GM19023 (cell line): Measurements from ENCODE around the gene CHD2.
"Not testable (repeated sequence)": the region's sequence is repeated elsewhere in the genome, so short reads cannot be mapped to it uniquely, and the experiment has no call there.

Experiments used
- ATAC-seq: cut with Tn5 transposase; IDR thresholded peaks from one replicate; pipeline ENCODE4 v1.9.1; 2021; ENCODE audit warnings: mild to moderate bottlenecking, moderate library complexity; ENCODE audit not compliant: unreplicated experiment

CHD2 gene

GRCh38 chr15:93007994-93008393 is 107.9 kb downstream of the CHD2 start:
- no peak for ATAC-seq

GRCh38 chr15:93012786-93013185 is 112.7 kb downstream of the CHD2 start:
- ATAC-seq, result no peak

GRCh38 chr15:93017526-93017925 is 117.4 kb downstream of the CHD2 start:
- ATAC-seq, result no peak

DNA sequence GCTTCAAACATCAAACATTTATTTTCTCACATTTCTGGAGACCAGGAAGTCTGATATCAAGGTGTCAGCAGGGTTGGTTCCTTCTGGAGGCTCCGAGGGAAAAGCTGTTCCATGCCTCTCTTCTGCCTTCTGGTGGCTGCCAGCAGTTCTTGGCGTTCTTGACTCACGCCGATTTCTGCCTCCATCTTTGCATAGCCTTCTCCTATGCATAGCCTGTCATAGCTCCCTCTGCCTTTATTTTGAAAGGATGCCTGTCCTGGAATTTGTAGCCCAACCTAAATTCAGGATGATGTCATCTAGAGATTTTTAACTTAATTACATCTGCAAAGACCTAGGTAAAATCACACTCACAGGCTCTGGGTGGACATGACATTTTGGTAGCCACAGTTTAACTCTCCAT is 118.5 kb downstream of the CHD2 start:
- ATAC-seq, result no peak

DNA sequence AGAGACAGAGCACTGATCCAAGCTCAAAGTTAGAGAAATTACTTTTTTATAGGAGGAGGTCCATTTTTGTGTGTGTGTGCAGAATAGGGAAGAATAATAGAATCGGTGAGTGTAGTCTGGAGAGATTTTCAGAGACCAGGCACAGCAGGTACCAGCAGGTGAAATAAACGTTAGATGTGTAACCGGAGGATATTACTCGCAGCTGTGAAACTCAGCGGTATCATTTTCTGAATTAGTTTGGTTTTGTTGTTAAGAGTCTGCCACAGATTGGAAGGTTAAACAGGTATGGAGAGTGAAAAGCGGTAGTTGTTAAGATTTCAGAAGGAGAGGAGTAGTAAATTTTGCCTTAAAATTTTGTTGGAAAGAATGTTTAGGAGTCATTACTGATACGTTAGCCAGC is 119.0 kb downstream of the CHD2 start:
- no peak for ATAC-seq

DNA sequence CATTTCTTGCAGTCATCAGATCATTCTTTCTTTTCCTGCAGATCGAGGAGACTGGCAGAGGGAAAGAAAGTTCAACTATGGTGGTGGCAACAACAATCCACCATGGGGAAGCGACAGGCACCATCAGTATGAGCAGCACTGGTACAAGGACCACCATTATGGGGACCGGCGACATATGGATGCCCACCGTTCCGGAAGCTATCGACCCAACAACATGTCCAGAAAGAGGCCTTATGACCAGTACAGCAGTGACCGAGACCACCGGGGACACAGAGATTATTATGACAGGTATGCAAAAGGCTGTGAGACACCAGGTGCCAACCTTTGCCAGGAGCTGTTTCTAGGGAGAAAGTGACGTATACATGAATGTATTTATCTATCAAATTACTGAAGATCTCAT is 119.8 kb downstream of the CHD2 start:
- ATAC-seq, result no peak

DNA sequence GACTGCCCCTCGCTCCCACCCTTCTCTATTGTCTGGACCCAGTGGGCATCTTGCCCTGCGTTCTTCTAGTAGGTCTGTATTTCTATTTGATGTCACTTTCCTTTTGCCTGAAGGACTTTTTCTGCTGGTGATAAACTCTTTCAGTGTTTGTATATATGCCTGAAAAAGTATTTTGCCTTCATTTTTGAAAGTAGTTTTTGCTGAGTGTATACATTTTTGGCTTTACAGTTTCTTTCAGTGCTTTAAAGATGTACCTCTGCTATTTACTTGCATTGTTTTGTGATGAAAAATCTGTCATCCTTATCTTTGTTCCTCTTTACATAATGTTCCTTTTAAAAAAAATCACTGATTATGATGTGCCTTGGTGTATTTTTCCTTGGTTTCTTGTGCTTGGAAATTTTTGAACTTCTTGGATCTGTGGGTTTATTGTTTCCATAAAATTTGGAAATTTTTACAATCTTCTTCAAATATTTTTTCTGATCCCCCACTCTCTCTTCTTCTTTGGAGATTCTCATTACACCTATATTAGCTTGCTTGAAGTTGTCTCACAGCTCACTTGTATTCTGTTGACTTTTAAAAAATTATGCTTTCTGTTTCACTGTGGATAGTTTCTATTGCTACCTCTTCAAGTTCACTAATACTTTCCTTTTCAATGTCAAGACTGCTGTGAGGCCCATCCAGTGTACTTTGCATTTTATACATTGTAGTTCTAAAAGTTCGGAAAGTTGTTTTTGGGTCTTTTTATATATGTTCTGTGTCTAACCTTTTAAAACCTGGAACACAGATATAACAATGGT is 121.0 kb downstream of the CHD2 start:
- ATAC-seq, result peak; percentile 62

DNA sequence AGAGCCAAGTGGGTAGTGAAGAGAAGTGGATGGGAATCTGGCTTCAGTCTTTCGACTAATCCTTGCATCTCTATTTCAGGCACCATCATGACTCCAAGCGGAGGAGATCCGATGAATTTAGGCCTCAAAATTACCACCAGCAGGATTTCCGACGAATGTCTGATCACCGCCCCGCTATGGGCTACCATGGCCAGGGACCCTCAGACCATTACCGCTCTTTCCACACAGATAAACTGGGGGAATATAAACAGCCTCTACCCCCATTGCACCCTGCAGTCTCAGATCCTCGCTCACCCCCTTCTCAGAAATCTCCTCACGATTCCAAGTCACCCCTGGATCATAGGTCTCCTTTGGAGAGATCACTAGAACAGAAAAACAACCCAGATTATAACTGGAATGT is 124.2 kb downstream of the CHD2 start:
- no peak for ATAC-seq

GRCh38 chr15:93024716-93025624 is 124.8 kb downstream of the CHD2 start:
- no peak for ATAC-seq

GRCh38 chr15:93025625-93025982 is 125.5 kb downstream of the CHD2 start:
- ATAC-seq, result no peak

- no peak for ATAC-seq
Observed at GRCh38 chr15:93026380-93026817, 126.3 kb downstream of the CHD2 start.

DNA sequence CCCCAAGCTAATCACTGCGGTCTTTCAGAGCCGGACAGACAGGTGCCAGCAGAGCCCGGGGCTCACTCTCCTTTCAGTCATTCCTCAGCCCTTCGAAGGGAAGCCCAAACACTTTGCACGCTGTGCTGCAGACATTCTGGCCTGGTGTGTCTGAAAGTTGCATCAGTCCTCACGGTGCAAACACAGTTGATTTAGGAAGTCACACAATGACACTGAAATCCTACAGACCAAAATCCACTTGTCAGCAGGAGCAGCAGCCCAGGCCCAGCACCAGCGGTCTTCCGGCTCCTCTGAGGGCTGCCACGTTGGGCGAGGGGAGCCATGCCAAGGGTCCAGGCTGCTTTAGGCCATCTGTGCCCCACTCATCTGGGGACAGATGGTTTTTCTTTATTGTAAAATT is 127.3 kb downstream of the CHD2 start:
- ATAC-seq, result no peak

GRCh38 chr15:93028111-93028631 is 128.0 kb downstream of the CHD2 start:
- ATAC-seq, result no peak

GRCh38 chr15:93028632-93029213 is 128.6 kb downstream of the CHD2 start:
- no peak for ATAC-seq

GRCh38 chr15:93029214-93029835 is 129.2 kb downstream of the CHD2 start:
- ATAC-seq, result no peak

DNA sequence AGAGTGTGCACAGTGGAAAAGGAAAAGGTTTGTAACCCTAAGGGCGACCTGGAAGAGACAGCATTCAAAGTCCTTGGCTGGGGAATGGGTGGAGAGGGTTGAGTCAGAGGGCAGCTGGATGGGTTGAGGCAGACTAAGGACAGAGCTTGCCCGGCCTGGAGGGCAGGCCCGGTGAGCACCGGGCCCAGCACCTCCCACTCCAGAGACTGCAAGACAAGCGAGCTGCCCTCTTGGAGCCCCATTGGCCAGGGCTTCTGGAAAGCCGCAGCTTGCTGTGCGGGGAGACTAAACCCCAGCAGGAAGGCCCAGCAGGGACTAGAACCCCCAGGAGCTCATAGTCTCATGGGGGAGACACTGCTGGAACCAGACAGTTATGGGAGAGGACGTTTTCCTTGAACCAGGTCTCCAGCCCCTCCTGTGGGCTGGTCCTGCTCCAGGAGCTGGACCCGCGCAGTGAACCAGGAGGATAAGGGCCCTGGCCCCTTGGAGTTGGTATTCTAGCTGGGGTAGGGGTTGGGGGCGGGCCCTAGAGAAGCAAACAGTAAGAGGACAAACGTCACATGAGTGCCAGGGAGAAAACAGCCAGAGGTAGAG is 129.8 kb downstream of the CHD2 start:
- no peak for ATAC-seq

DNA sequence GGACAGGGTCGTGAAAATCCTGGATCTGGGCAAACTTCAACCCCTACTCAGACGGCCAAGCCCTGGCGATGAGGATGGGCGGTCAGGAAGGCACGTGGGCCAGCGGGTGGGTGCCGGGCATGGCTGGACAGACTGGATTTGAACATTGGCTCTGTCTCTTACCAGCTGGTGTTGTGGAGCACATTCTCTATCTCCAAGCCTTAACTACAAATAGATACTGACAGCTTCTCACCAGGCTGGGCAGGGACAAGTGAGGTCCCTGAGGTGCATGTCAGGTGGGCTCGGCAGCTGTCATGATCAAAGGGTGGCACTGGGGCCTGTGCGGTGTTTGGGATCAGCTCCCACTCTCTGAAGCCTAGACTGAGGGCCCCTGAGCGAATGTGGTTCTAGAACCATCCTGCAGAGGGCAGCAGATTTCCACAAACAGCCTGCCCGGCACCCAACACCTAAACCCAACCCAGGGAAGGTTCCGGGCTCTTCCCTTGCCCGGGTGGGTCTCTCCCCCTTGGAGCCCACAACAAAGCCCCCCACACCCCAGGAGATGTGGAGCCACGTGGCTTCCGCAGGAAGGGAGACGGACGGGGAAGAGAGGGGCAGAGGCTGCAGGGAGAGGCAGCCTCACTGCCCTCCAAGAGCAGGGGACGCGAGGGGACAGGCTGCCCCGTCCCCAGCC is 130.4 kb downstream of the CHD2 start:
- peak; percentile 87 for ATAC-seq

DNA sequence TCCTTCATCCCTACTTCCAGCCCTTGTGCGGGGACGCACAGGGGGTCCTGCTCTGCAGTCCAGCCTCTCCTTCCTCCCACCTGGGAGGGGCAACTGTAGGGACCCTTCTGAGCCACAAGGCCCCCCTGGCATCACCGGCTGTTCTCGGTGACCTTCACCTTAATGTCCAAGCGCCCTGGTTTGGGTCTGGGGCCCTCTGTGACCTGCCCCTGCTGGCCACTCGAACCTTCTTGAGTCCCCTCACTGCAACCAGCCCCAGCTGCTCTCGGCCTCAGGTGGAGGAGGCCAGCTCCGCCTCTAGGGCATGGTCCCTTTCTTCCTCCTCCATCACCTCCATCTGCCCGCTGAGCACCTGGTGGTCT is 131.0 kb downstream of the CHD2 start:
- no peak for ATAC-seq

DNA sequence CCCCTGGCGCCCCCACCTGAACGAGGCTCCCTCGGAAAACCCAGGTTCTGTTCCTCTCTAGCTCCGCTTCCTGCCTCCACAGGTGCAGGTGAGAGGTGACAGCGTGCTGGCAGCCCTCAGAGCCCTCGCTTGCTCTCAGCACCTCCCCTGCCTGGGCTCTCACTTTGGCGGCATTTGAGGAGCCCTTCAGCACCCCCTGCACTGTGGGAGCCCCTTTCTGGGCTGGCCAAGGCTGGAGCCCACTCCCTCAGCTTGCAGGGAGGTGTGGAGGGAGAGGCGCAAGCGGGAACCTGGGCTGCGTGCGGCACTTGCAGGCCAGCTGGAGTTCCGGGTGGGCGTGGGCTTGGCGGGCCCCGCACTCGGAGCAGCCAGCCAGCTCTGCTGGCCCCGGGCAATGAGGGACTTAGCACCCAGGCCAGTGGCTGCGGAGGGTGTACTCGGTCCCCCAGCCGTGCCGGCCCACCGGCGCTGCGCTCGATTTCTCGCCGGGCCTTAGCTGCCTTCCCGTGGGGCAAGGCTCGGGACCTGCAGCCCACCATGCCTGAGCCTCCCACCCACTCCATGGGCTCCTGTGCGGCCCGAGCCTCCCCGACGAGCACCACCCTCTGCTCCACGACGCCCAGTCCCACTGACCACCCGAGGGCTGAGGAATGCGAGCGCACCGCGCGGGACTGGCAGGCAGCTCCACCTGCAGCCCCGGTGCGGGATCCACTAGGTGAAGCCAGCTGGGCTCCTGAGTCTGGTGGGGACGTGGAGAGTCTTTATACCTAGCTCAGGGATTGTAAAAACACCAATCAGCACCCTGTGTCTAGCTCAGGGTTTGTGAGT is 131.6 kb downstream of the CHD2 start:
- not testable (repeated sequence) for ATAC-seq
